Measurements from ENCODE around the gene PARD3.

Gene PARD3

GRCh38 chr10:34558093-34558583, 257.0 kb downstream of the PARD3 start:
- Mint-ChIP-seq H3K4me3 (no peak overlapping the region), H3K27me3 (no peaks in the 10 kb centered on the region)

GRCh38 chr10:34557173-34557572, 257.9 kb downstream of the PARD3 start:
- no peaks in the 10 kb centered on the region for H3K27me3 Mint-ChIP-seq
- no peak overlapping the region for H3K27ac Mint-ChIP-seq
- no peak for ATAC-seq
- H3K4me3 Mint-ChIP-seq = no peak overlapping the region
- no peaks in the 10 kb centered on the region for H3K4me1 Mint-ChIP-seq
- H3K9me3 Mint-ChIP-seq = no peaks in the 10 kb centered on the region
- no peak for DNase-seq

More at GRCh38 chr10:34558093-34558583, 257.0 kb downstream of the PARD3 start:
- DNase-seq (no peak), ATAC-seq (no peak)
- H3K27ac Mint-ChIP-seq = no peak overlapping the region
- H3K9me3 Mint-ChIP-seq = no peaks in the 10 kb centered on the region
- H3K4me1 Mint-ChIP-seq = no peaks in the 10 kb centered on the region

GRCh38 chr10:34555653-34556052, 259.4 kb downstream of the PARD3 start:
- H3K27me3 Mint-ChIP-seq = no peaks in the 10 kb centered on the region
- ATAC-seq = no peak
- no peaks in the 10 kb centered on the region for H3K9me3 Mint-ChIP-seq
- no peak overlapping the region for H3K4me3 Mint-ChIP-seq
- H3K27ac Mint-ChIP-seq = no peak overlapping the region
- H3K4me1 Mint-ChIP-seq = no peaks in the 10 kb centered on the region
- DNase-seq = no peak

- no peak overlapping the region for H3K27ac Mint-ChIP-seq
- no peaks in the 10 kb centered on the region for H3K27me3 Mint-ChIP-seq
- no peaks in the 10 kb centered on the region for H3K4me1 Mint-ChIP-seq
- DNase-seq (no peak), ATAC-seq (no peak)
- H3K4me3 Mint-ChIP-seq = no peak overlapping the region
- no peaks in the 10 kb centered on the region for H3K9me3 Mint-ChIP-seq
Observed at GRCh38 chr10:34553747-34554146, 261.3 kb downstream of the PARD3 start.

GRCh38 chr10:34551295-34551694, 263.8 kb downstream of the PARD3 start:
- Mint-ChIP-seq H3K4me3 (no peak overlapping the region), H3K27ac (no peak overlapping the region), H3K9me3 (no peaks in the 10 kb centered on the region), H3K4me1 (no peaks in the 10 kb centered on the region), H3K27me3 (no peaks in the 10 kb centered on the region)
- no peak for ATAC-seq
- no peak for DNase-seq

- no peaks in the 10 kb centered on the region for H3K4me1 Mint-ChIP-seq
- H3K27ac Mint-ChIP-seq = no peak overlapping the region
- ATAC-seq = no peak
- H3K9me3 Mint-ChIP-seq = no peaks in the 10 kb centered on the region
- no peaks in the 10 kb centered on the region for H3K27me3 Mint-ChIP-seq
- DNase-seq = no peak
- no peak overlapping the region for H3K4me3 Mint-ChIP-seq
Observed at GRCh38 chr10:34549953-34550352, 265.1 kb downstream of the PARD3 start.

- H3K4me3 Mint-ChIP-seq = no peak overlapping the region
- H3K9me3 Mint-ChIP-seq = no peaks in the 10 kb centered on the region
- H3K4me1 Mint-ChIP-seq = no peaks in the 10 kb centered on the region
- H3K27ac Mint-ChIP-seq = no peak overlapping the region
- ATAC-seq (no peak), DNase-seq (no peak)
- no peaks in the 10 kb centered on the region for H3K27me3 Mint-ChIP-seq
Observed at GRCh38 chr10:34549001-34549400, 266.1 kb downstream of the PARD3 start.

- no peaks in the 10 kb centered on the region for H3K27me3 Mint-ChIP-seq
- no peak overlapping the region for H3K4me3 Mint-ChIP-seq
- H3K27ac Mint-ChIP-seq = no peak overlapping the region
- H3K9me3 Mint-ChIP-seq = no peaks in the 10 kb centered on the region
- no peak for DNase-seq
- H3K4me1 Mint-ChIP-seq = no peaks in the 10 kb centered on the region
- ATAC-seq = no peak
Observed at GRCh38 chr10:34548466-34548865, 266.6 kb downstream of the PARD3 start.

GRCh38 chr10:34547695-34548094, 267.4 kb downstream of the PARD3 start:
- H3K27me3 Mint-ChIP-seq = no peaks in the 10 kb centered on the region
- no peaks in the 10 kb centered on the region for H3K9me3 Mint-ChIP-seq
- no peaks in the 10 kb centered on the region for H3K4me1 Mint-ChIP-seq
- no peak for ATAC-seq
- H3K4me3 Mint-ChIP-seq = no peak overlapping the region
- no peak for DNase-seq
- no peak overlapping the region for H3K27ac Mint-ChIP-seq

- no peak for DNase-seq
- no peak overlapping the region for H3K27ac Mint-ChIP-seq
- no peaks in the 10 kb centered on the region for H3K4me1 Mint-ChIP-seq
- H3K4me3 Mint-ChIP-seq = no peak overlapping the region
- H3K9me3 Mint-ChIP-seq = no peaks in the 10 kb centered on the region
- H3K27me3 Mint-ChIP-seq = no peaks in the 10 kb centered on the region
- no peak for ATAC-seq
Observed at GRCh38 chr10:34547291-34547690, 267.8 kb downstream of the PARD3 start.

GRCh38 chr10:34544400-34544799, 270.7 kb downstream of the PARD3 start:
- ATAC-seq = no peak
- Mint-ChIP-seq H3K4me1 (no peaks in the 10 kb centered on the region), H3K27me3 (no peaks in the 10 kb centered on the region), H3K4me3 (no peak overlapping the region), H3K9me3 (no peaks in the 10 kb centered on the region), H3K27ac (no peak overlapping the region)
- no peak for DNase-seq

GRCh38 chr10:34543716-34544115, 271.4 kb downstream of the PARD3 start:
- no peaks in the 10 kb centered on the region for H3K9me3 Mint-ChIP-seq
- no peak overlapping the region for H3K27ac Mint-ChIP-seq
- DNase-seq (no peak), ATAC-seq (no peak)
- H3K4me3 Mint-ChIP-seq = no peak overlapping the region
- no peaks in the 10 kb centered on the region for H3K27me3 Mint-ChIP-seq
- H3K4me1 Mint-ChIP-seq = no peaks in the 10 kb centered on the region

GRCh38 chr10:34540492-34540891, 274.6 kb downstream of the PARD3 start:
- H3K27me3 Mint-ChIP-seq = no peaks in the 10 kb centered on the region
- H3K27ac Mint-ChIP-seq = no peak overlapping the region
- no peak for DNase-seq
- no peaks in the 10 kb centered on the region for H3K9me3 Mint-ChIP-seq
- no peak overlapping the region for H3K4me3 Mint-ChIP-seq
- ATAC-seq = no peak
- no peaks in the 10 kb centered on the region for H3K4me1 Mint-ChIP-seq

GRCh38 chr10:34539533-34540315, 275.4 kb downstream of the PARD3 start:
- Mint-ChIP-seq H3K4me3 (no peak overlapping the region), H3K27ac (no peak overlapping the region), H3K27me3 (no peaks in the 10 kb centered on the region), H3K4me1 (no peaks in the 10 kb centered on the region), H3K9me3 (no peaks in the 10 kb centered on the region)
- DNase-seq (no peak), ATAC-seq (no peak)

GRCh38 chr10:34538281-34538829, 276.7 kb downstream of the PARD3 start:
- no peak overlapping the region for H3K4me3 Mint-ChIP-seq
- H3K27me3 Mint-ChIP-seq = no peaks in the 10 kb centered on the region
- peak overlapping the region in 1 of 2 donors; percentile 9 for H3K27ac Mint-ChIP-seq
- no peaks in the 10 kb centered on the region for H3K4me1 Mint-ChIP-seq
- DNase-seq (no peak), ATAC-seq (no peak)
- no peaks in the 10 kb centered on the region for H3K9me3 Mint-ChIP-seq

- H3K9me3 Mint-ChIP-seq = no peaks in the 10 kb centered on the region
- no peak for ATAC-seq
- no peaks in the 10 kb centered on the region for H3K27me3 Mint-ChIP-seq
- DNase-seq = no peak
- H3K4me1 Mint-ChIP-seq = no peaks in the 10 kb centered on the region
- no peak overlapping the region for H3K4me3 Mint-ChIP-seq
- no peak overlapping the region for H3K27ac Mint-ChIP-seq
Observed at GRCh38 chr10:34537629-34538231, 277.4 kb downstream of the PARD3 start.
